ENCODE data around the gene CHSY1. TPM values are rescaled to one million over a fixed set of nuclear protein-coding genes. Genes with fewer than 3 reads are reported as not detected.

CHSY1 gene
- total and polyA plus RNA-seq, 2 of the 13 experiments (the other 11 are each of a cell fraction or from before 2014, with no cell fraction given), result 13.3 to 13.7 TPM

DNA sequence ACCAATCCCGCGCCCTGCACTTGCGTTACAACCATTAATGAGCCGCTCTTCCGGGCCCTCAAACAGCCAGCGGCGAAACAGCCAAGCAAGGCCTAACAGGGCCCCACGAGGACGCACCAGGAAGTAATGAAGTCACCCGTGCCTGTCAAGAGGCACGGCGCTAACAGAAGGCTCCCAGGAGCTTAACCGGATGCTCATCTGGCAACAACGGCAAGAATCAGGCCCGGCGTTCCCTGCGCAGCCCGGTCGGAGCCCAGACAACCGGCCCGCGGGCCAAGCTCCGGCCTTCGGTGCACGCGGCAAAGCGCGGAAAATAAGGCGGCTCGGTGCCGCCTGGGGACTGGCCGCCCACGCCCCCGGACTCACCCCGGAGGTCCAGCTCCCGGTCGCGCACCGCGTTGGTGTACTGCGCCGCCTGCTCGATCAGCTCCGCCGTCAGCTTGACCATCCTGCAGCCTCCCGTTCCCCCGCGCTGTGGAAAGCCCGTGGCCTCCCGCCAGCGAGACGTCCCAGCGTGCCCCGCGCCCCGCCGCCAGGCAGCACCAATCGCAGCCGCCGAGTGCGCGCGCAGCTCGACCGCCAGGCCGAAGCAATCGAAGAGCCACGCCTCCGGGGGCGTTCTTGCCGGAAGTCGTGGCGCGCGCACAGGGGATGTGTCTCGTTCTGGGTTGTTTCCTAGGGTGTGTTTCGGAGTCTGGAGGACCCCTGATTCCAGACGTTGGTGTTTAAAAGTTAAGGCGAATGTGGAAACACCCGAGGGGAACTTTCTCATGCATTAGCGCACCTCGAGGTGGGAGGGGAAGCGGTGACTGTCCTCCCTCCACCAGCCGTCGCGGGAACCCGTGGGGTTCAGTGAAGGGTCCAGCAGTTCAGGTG is 43.1 kb upstream of the CHSY1 start, which contains the start of gene SNRPA1 (continued):
- TF ChIP-seq, protein P1, sequence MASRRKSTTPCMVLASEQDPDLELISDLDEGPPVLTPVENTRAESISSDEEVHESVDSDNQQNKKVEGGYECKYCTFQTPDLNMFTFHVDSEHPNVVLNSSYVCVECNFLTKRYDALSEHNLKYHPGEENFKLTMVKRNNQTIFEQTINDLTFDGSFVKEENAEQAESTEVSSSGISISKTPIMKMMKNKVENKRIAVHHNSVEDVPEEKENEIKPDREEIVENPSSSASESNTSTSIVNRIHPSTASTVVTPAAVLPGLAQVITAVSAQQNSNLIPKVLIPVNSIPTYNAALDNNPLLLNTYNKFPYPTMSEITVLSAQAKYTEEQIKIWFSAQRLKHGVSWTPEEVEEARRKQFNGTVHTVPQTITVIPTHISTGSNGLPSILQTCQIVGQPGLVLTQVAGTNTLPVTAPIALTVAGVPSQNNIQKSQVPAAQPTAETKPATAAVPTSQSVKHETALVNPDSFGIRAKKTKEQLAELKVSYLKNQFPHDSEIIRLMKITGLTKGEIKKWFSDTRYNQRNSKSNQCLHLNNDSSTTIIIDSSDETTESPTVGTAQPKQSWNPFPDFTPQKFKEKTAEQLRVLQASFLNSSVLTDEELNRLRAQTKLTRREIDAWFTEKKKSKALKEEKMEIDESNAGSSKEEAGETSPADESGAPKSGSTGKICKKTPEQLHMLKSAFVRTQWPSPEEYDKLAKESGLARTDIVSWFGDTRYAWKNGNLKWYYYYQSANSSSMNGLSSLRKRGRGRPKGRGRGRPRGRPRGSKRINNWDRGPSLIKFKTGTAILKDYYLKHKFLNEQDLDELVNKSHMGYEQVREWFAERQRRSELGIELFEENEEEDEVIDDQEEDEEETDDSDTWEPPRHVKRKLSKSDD (CRISPR knock-in tag; IDR thresholded peaks at IDR 0.05; ENCODE audit: low read depth), result peak; percentile 94
- TF ChIP-seq KLF16 (CRISPR knock-in tag; IDR thresholded peaks at IDR 0.05) (peak; percentile 100), DNMT3B (CRISPR knock-in tag; conservative IDR thresholded peaks at IDR 0.05) (peak; percentile 25; the same call in 1 of the 2 replicates), AGO2 (optimal IDR thresholded peaks at IDR 0.05; ENCODE audit: low read depth, low read length) (peak; percentile 88), TCF7 (IDR thresholded peaks at IDR 0.05; ENCODE audit: low read depth) (no peak), POLR2A (IDR thresholded peaks at IDR 0.05; ENCODE audit: insufficient read depth in 1 of 2, low read depth in 2 of 2, low read length in 2 of 2) (peak; percentile 79 to 81), SKI (IDR thresholded peaks at IDR 0.05; ENCODE audit: partially characterized antibody) (peak; percentile 53), ZNF17 (CRISPR knock-in tag; IDR thresholded peaks at IDR 0.05) (0 out of 2 replicates have a peak, but pooled peaks have one; percentile 22), WIZ (CRISPR knock-in tag; IDR thresholded peaks at IDR 0.05) (peak; percentile 85), ZNF781 (CRISPR knock-in tag; IDR thresholded peaks at IDR 0.05; ENCODE audit: borderline replicate concordance, not compliant biosample characterization) (peak; percentile 19), CBX5 (CRISPR knock-in tag; IDR thresholded peaks at IDR 0.05; ENCODE audit: borderline replicate concordance) (no peak; the same call in 1 of the 2 replicates), MEIS1 (CRISPR knock-in tag; IDR thresholded peaks at IDR 0.05; ENCODE audit: borderline replicate concordance) (peak; percentile 98), ZMYM2 (CRISPR knock-in tag; IDR thresholded peaks at IDR 0.05) (no peak), CCDC6 (CRISPR knock-in tag; IDR thresholded peaks at IDR 0.05) (no peak), ZSCAN29 (CRISPR knock-in tag; conservative IDR thresholded peaks at IDR 0.05) (peak; percentile 89), TOE1 (CRISPR knock-in tag; IDR thresholded peaks at IDR 0.05) (no peak), FLYWCH1 (CRISPR knock-in tag; IDR thresholded peaks at IDR 0.05) (no peak)
- TF ChIP-seq, protein P2, sequence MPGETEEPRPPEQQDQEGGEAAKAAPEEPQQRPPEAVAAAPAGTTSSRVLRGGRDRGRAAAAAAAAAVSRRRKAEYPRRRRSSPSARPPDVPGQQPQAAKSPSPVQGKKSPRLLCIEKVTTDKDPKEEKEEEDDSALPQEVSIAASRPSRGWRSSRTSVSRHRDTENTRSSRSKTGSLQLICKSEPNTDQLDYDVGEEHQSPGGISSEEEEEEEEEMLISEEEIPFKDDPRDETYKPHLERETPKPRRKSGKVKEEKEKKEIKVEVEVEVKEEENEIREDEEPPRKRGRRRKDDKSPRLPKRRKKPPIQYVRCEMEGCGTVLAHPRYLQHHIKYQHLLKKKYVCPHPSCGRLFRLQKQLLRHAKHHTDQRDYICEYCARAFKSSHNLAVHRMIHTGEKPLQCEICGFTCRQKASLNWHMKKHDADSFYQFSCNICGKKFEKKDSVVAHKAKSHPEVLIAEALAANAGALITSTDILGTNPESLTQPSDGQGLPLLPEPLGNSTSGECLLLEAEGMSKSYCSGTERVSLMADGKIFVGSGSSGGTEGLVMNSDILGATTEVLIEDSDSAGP (CRISPR knock-in tag; IDR thresholded peaks at IDR 0.05; ENCODE audit: borderline replicate concordance), result peak; percentile 97
- TF ChIP-seq, protein P3, sequence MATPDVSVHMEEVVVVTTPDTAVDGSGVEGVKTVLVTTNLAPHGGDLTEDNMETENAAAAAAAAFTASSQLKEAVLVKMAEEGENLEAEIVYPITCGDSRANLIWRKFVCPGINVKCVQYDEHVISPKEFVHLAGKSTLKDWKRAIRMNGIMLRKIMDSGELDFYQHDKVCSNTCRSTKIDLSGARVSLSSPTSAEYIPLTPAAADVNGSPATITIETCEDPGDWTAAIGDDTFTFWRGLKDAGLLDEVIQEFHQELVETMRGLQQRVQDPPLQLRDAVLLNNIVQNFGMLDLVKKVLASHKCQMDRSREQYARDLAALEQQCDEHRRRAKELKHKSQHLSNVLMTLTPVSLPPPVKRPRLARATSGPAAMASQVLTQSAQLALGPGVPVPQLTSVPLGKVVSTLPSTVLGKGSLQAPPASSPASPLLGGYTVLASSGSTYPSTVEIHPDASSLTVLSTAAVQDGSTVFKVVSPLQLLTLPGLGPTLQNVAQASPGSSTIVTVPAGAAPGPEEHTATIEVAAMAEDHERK (CRISPR knock-in tag; IDR thresholded peaks at IDR 0.05; ENCODE audit: low read depth), result peak; percentile 84

All from HepG2 (cell line).